ENCODE measurements around the gene PFN1.

PFN1 gene

GRCh38 chr17:4945944-4946280 lies 2.4 kb downstream of the PFN1 start:
- no peak for DNase-seq (ENCODE audit: low read depth in 3 of 3, low spot score in 1 of 3)

- peak; percentile 51 to 68 (median 61) for DNase-seq (ENCODE audit: low read depth in 3 of 3, low spot score in 1 of 3)
Measured at GRCh38 chr17:4945176-4945943, 3.0 kb downstream of the PFN1 start.

DNA sequence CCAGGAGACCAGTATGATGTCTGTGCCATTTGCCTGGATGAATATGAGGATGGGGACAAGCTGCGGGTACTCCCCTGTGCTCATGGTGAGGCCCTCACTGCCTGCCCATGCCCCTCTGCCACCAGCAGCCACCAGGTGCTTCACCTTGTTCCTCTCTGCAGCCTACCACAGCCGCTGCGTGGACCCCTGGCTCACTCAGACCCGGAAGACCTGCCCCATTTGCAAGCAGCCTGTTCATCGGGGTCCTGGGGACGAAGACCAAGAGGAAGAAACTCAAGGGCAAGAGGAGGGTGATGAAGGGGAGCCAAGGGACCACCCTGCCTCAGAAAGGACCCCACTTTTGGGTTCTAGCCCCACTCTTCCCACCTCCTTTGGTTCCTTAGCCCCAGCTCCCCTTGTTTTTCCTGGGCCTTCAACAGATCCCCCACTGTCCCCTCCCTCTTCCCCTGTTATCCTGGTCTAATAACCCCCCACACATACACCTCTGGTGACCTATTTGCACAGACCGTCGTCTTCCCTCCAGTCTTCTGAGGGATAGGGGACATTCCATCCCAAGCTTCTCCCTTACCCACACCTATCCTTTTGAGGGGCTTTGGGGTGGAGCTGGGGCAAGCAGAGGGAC lies 3.7 kb downstream of the PFN1 start:
- DNase-seq (ENCODE audit: low read depth in 3 of 3, low spot score in 1 of 3) = no peak

DNA sequence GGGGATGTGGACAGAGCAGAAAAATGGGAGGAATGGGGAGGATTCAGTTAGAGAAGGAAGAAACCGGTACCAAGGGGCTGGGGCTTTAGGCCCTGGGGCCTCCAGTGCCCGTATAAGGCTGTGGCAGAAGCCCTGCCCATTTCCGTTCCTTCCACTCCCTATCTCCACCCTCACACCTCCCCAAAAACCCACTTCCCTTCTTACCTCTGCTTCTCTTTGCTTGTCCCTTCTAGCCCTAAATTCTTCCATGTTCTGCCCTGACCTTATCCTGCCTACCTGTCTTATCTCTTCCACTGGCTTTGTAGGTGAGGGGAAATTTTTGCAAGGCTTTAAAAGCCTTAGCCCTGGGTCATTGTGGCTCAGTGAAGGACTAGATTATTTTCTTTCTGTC lies 4.2 kb downstream of the PFN1 start:
- DNase-seq (ENCODE audit: low read depth in 3 of 3, low spot score in 1 of 3) = peak in 1 of 3 donors; percentile 29

DNA sequence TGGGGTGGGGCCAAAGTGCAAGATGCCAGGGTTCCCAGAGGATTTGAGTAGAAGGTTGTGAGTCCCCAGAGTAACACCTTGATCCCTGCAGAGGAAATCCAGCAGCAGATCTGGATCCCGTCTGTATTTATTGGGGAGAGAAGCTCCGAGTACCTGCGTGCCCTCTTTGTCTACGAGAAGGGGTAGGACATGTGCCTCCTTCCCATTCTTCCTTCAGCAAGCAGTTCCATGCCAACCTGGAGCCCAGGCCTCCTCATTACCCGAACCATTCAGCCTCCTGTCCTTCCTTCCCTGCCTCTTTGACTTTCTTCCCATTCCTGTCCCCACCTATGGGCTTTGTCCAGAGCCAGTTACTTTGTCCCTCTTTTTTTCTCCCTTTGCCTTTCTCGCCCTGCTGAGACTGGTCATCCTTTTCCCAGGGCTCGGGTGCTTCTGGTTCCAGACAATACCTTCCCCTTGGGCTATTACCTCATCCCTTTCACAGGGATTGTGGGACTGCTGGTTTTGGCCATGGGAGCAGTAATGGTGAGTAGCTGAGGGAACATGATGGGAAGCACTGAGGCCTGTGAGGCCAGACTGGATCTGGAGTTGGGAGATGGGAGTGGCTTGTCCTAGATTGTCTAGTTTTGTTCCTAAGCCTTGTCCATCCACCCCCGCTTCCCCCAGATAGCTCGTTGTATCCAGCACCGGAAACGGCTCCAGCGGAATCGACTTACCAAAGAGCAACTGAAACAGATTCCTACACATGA lies 5.4 kb downstream of the PFN1 start:
- no peak for DNase-seq (ENCODE audit: low read depth in 3 of 3, low spot score in 1 of 3)

GRCh38 chr17:4941319-4941610 lies 7.1 kb downstream of the PFN1 start:
- no peak for DNase-seq (ENCODE audit: low read depth in 3 of 3, low spot score in 1 of 3)

- peak in 1 of 3 donors; percentile 13 for DNase-seq (ENCODE audit: low read depth in 3 of 3, low spot score in 1 of 3)
Measured at GRCh38 chr17:4940555-4941318, 7.6 kb downstream of the PFN1 start.

DNA sequence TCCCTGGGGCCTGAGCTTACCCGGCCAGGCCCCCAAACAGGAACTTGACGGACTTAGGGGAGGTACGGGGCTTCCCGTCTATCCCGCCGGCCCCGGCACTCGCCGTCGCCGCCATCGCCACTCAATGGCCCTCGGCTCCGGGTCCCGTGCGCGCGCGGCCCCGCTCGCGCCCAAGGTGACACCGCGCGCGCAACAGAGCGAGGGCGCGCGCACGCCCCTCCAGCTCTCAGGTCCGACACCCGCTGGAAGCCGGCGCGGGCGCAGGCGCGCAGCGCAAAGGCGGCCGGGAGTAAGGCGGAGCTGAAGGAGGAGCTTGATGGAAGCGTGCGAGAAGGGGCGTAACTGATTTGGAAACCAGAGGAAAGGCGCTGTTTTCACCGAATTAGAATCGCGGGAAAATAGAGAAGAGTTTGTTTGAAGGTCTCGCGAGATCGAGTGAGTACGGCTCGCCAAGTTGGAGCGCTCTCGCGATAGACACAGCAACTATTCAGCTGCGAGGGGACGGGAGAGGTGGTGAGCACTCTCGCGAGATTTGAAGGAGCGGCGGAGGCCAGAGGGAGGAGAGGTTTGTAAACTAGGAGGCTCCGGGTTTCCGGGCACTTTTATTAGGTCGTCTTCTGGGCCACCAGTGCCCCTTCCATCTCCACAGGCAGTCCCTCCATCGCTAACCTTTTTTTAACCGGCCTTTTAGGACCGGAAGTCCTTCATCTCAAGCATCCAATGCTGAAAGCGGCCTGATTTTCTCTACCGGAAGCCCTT lies 8.4 kb downstream of the PFN1 start, which contains the start of the genes RNF167 and SLC25A11:
Gene RNF167, plus strand, starts transcription at position 473 of the 759 bp plus-strand sequence. CDS start 642 bp downstream, outside the sequence.
Gene SLC25A11, minus strand, starts transcription at position 251 of the 759 bp plus-strand sequence. Its CDS starts 136 bp downstream, at position 115.
- peak; percentile 83 to 92 (median 90) for DNase-seq (ENCODE audit: low read depth in 3 of 3, low spot score in 1 of 3)

- DNase-seq (ENCODE audit: low read depth in 3 of 3, low spot score in 1 of 3) = no peak
Measured at GRCh38 chr17:4939546-4939795, 8.9 kb downstream of the PFN1 start.

DNA sequence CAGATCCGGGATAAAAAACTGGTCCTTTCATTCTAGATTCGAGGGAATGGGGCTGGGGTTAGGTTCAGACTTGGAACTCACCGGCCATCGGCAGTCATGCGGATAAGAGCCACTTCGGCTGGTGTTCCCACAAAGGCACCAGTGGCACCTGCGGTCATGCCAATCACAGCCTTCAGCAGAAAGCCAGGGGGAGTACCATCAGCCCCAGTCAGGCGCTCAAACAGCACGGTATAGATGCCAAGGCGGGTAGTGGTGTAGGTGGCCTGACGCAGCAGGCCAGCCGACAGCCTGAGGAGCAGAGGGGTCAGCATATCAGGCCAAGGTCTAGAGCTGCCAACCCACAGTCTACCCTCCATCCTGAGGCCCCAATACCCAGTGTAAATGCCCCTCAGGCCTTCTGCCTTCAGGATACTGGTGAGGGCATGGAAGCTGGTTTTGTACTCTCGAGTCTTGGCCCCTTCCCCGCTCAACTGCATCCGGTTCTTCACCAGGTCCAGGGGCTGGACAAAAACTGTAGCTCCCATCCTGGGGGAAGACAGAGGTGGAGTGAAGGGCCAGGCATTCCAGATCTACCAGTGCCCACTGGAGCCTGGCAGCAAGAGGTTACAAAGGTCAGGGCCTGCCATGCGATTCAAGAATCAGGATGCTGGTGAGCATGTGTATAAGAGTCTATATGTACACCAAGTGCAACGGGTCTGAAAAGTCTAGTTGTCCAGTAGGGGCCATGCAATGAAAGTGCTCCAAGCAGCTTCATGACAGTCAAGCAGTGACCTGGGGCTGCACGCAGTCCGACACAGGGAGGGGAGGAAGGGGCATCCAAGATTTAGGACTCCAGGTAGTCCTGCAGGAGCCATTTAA lies 9.4 kb downstream of the PFN1 start:
- DNase-seq (ENCODE audit: low read depth in 3 of 3, low spot score in 1 of 3) = no peak

- no peak for DNase-seq (ENCODE audit: low read depth in 3 of 3, low spot score in 1 of 3)
Measured at GRCh38 chr17:4938069-4938491, 10.2 kb downstream of the PFN1 start.

GRCh38 chr17:4937553-4937952 lies 10.8 kb downstream of the PFN1 start:
- DNase-seq (ENCODE audit: low read depth in 3 of 3, low spot score in 1 of 3) = no peak

- no peak for DNase-seq (ENCODE audit: low read depth in 3 of 3, low spot score in 1 of 3)
Measured at GRCh38 chr17:4936436-4936835, 11.9 kb downstream of the PFN1 start.

GRCh38 chr17:4935650-4936049 lies 12.7 kb downstream of the PFN1 start:
- DNase-seq (ENCODE audit: low read depth in 3 of 3, low spot score in 1 of 3) = no peak

DNA sequence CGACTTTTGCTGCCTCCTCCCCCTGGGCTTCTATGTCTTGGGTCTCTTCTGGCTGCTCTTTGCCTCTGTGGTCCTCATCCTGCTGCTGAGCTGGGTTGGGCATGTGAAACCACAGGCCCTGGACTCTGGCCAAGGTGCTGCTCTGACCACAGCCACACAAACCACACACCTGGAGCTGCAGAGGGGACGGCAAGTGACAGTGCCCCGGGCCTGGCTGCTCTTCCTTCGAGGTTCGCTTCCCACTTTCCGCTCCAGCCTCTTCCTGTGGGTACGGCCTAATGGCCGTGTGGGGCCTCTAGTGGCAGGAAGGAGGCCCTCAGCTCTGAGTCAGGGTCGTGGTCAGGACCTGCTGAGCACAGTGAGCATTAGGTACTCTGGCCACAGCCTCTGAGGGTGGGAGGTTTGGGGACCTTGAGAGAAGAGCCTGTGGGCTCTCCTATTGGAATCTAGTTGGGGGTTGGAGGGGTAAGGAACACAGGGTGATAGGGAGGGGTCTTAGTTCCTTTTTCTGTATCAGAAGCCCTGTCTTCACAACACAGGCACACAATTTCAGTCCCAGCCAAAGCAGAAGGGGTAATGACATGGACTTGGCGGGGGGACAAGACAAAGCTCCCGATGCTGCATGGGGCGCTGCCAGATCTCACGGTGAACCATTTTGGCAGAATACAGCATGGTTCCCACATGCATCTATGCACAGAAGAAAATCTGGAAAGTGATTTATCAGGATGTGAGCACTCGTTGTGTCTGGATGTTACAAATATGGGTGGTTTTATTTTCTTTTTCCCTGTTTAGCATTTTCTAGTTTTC lies 14.0 kb downstream of the PFN1 start:
- no peak for DNase-seq (ENCODE audit: low read depth in 3 of 3, low spot score in 1 of 3)

GRCh38 chr17:4933646-4934045 lies 14.7 kb downstream of the PFN1 start:
- no peak for DNase-seq (ENCODE audit: low read depth in 3 of 3, low spot score in 1 of 3)

DNA sequence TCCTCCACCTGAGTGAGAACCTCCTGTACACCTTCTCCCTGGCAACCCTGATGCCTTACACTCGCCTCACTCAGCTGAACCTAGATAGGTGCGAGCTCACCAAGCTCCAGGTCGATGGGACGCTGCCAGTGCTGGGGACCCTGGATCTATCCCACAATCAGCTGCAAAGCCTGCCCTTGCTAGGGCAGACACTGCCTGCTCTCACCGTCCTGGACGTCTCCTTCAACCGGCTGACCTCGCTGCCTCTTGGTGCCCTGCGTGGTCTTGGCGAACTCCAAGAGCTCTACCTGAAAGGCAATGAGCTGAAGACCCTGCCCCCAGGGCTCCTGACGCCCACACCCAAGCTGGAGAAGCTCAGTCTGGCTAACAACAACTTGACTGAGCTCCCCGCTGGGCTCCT lies 15.6 kb downstream of the PFN1 start:
- DNase-seq (ENCODE audit: low read depth in 3 of 3, low spot score in 1 of 3) = no peak

DNA sequence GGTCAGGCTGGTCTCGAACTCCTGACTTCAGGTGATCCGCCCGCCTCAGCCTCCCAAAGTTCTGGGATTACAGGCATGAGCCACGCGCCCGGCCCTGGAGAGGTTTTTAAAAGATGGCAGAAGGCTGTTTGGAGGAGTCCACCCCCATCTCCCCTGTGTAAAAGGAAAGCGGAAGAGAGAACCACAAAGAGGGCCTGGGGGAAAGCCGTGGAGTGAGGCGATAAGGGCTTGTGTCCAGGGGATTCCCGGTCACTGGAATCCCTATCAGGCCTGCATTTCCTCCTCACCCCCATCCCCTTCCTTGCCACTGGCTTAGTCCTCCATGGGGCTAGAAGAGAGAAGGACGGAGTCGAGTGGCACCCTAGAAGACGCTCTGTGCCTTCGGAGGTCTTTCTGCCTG lies 16.4 kb downstream of the PFN1 start, which contains the start of gene GP1BA:
Gene GP1BA, plus strand, starts transcription at position 315 of the 400 bp plus-strand sequence. CDS start 328 bp downstream, outside the sequence.
- no peak for DNase-seq (ENCODE audit: low read depth in 3 of 3, low spot score in 1 of 3)

DNA sequence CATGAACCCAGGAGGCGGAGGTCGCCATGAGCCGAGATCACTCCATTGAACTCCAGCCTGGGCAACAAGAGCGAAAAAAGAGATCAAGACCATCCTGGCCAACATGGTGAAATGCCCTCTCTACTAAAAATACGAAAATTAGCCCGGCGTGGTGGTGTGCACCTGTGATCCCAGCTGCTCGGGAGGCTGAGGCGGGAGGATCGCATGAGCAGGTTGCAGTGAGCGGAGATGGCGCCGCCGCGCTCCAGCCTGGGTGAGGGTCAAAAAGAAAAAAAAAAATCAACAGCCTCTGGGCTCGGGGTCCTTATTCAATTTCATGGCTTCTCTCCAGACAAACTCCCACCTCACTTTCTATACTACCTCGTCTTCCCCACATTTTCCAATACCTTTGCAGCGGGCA lies 19.4 kb downstream of the PFN1 start:
- DNase-seq (ENCODE audit: low read depth in 3 of 3, low spot score in 1 of 3) = no peak

Data from stimulated activated CD4-positive, alpha-beta T cell treated with anti-CD3 and anti-CD28 coated beads, TNF-alpha, amount 100 ng/mL, for 1 hour (primary cell).